Mesothelial cell of epicardium (in vitro differentiated cells): ENCODE results near the gene ZNF358. TPM values are rescaled to one million over a fixed set of nuclear protein-coding genes. Genes with fewer than 3 reads are reported as not detected.

Source experiments
- DNase-seq, 2 experiments: peaks; one replicate each; pipeline ENCODE4 v3.0.0; 2021; ENCODE audit warnings: low spot score in 2 of 2; ENCODE audit not compliant: unreplicated experiment in 2 of 2
- H3K27ac Mint-ChIP-seq: 2 replicates; pipeline ENCODE4 v1.8.0; 2021; ENCODE audit warnings: mixed read lengths
- H3K27me3 Mint-ChIP-seq: 2 replicates; pipeline ENCODE4 v1.8.0; 2021; ENCODE audit warnings: low read depth, mixed read lengths
- H3K36me3 Mint-ChIP-seq: 2 replicates; pipeline ENCODE4 v1.8.0; 2021; ENCODE audit warnings: mixed read lengths
- H3K4me1 Mint-ChIP-seq: 2 replicates; pipeline ENCODE4 v1.8.0; 2021; ENCODE audit warnings: mixed read lengths
- H3K4me3 Mint-ChIP-seq: 2 replicates; pipeline ENCODE4 v1.8.0; 2021; ENCODE audit warnings: mild to moderate bottlenecking, moderate library complexity, mixed read lengths
- H3K9me3 Mint-ChIP-seq: 2 replicates; pipeline ENCODE4 v1.8.0; 2021; ENCODE audit warnings: mixed read lengths
- total RNA-seq: library from RNA; stranded (reverse); gene quantifications from 3 replicates; pipeline ENCODE4 v1.2.1, GENCODE V29; 2021
- TF ChIP-seq, protein P1 (sequence below): fragments of 200-600 bp; sonication (generic); IDR thresholded peaks from one replicate; pipeline ENCODE4 v1.5.0; 2021; ENCODE audit warnings: antibody characterized with exemption; ENCODE audit not compliant: unreplicated experiment

ZNF358 gene
- total RNA-seq = 67.5 to 68.3 TPM (median 67.9 TPM) in 3 replicates

- DNase-seq = peak in 1 of 2 experiments; percentile 56
- Mint-ChIP-seq H3K36me3 (peaks cover 11% of the 10 kb centered on the region), H3K27me3 (no peaks in the 10 kb centered on the region), H3K4me3 (peak within 1 kb of the TSS; percentile 88), H3K4me1 (peaks cover 31% of the 10 kb centered on the region), H3K9me3 (no peaks in the 10 kb centered on the region), H3K27ac (peak within 1 kb of the TSS; percentile 97)
- TF ChIP-seq, protein P1, sequence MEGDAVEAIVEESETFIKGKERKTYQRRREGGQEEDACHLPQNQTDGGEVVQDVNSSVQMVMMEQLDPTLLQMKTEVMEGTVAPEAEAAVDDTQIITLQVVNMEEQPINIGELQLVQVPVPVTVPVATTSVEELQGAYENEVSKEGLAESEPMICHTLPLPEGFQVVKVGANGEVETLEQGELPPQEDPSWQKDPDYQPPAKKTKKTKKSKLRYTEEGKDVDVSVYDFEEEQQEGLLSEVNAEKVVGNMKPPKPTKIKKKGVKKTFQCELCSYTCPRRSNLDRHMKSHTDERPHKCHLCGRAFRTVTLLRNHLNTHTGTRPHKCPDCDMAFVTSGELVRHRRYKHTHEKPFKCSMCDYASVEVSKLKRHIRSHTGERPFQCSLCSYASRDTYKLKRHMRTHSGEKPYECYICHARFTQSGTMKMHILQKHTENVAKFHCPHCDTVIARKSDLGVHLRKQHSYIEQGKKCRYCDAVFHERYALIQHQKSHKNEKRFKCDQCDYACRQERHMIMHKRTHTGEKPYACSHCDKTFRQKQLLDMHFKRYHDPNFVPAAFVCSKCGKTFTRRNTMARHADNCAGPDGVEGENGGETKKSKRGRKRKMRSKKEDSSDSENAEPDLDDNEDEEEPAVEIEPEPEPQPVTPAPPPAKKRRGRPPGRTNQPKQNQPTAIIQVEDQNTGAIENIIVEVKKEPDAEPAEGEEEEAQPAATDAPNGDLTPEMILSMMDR = no peak
These were observed at the start of gene ZNF358 for GRCh38 chr19:7515645-7516151. ZNF358 (plus strand) TSS chr19:7516103; CDS start chr19:7519243, 3,140 bp downstream.

DNA sequence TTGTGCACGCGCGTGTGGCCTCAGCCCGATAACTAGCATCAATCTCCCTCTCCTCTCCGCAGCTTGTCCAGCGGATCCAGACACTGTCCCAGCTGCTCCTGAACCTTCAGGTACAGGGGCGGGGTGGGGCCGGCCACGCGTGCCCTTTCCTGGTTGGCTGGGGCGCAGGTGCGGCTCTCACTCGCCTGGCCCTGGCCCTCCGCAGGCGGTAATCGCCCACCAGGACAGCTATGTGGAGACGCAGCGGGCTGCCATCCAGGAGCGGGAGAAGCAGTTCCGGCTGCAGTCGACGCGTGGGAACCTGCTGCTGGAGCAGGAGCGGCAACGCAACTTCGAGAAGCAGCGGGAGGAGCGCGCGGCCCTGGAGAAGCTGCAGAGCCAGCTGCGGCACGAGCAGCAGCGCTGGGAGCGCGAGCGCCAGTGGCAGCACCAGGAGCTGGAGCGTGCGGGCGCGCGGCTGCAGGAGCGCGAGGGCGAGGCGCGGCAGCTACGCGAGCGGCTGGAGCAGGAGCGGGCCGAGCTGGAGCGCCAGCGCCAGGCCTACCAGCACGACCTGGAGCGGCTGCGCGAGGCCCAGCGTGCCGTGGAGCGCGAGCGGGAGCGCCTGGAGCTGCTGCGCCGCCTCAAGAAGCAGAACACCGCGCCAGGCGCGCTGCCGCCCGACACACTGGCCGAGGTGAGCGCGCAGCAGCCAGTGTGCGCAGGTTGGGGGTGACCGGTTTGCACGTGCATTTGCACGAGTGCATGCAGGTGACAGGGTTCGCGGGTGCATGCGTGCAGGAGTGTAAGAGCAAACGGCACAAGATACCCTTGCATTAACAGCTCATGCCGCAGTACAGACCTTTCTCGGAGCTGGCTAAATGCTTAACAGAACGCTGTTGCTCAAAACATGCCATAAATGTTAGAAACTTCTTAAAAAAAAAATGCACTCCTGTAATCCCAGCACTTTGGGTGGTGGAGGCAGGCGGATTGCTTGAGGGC is 48.6 kb upstream of the ZNF358 start:
- Mint-ChIP-seq H3K9me3 (no peaks in the 10 kb centered on the region), H3K27me3 (no peaks in the 10 kb centered on the region), H3K27ac (no peak overlapping the region), H3K4me3 (no peak overlapping the region), H3K4me1 (no peaks in the 10 kb centered on the region), H3K36me3 (peaks cover 11% of the 10 kb centered on the region)
- TF ChIP-seq, protein P1 = no peak
- no peak for DNase-seq

GRCh38 chr19:7468840-7469239 is 47.1 kb upstream of the ZNF358 start:
- Mint-ChIP-seq H3K4me3 (no peak overlapping the region), H3K4me1 (no peaks in the 10 kb centered on the region), H3K27me3 (no peaks in the 10 kb centered on the region), H3K9me3 (no peaks in the 10 kb centered on the region), H3K36me3 (peaks cover 11% of the 10 kb centered on the region), H3K27ac (no peak overlapping the region)
- DNase-seq = no peak
- TF ChIP-seq, protein P1 = no peak

- Mint-ChIP-seq H3K27ac (no peak overlapping the region), H3K36me3 (peaks cover 8% of the 10 kb centered on the region), H3K4me3 (no peak overlapping the region), H3K27me3 (no peaks in the 10 kb centered on the region), H3K9me3 (no peaks in the 10 kb centered on the region), H3K4me1 (no peaks in the 10 kb centered on the region)
- TF ChIP-seq, protein P1 = no peak
- DNase-seq = no peak
These were observed 46.1 kb upstream of the ZNF358 start for GRCh38 chr19:7469669-7470285.

GRCh38 chr19:7470540-7471305 is 45.2 kb upstream of the ZNF358 start:
- TF ChIP-seq, protein P1 = no peak
- Mint-ChIP-seq H3K4me3 (no peak overlapping the region), H3K27ac (no peak overlapping the region), H3K9me3 (no peaks in the 10 kb centered on the region), H3K36me3 (peaks cover 8% of the 10 kb centered on the region), H3K27me3 (no peaks in the 10 kb centered on the region), H3K4me1 (no peaks in the 10 kb centered on the region)
- DNase-seq = no peak
